Fibroblast of lung (primary cell): ENCODE data around the gene STAM. TPM values are rescaled to one million over a fixed set of nuclear protein-coding genes. Genes with fewer than 3 reads are reported as not detected.

Experiments
- DNase-seq, 2 donors: peaks; one replicate each; pipeline versions ENCODE4 v3.0.0 to v3.0.0-alpha.2; 2010; ENCODE audit warnings: low read depth in 2 of 2
- H2AFZ ChIP-seq: 2 replicates; pipeline ENCODE4 v1.5.1; 2012; ENCODE audit warnings: low read length, control low read depth, inconsistent platforms
- H3K27ac ChIP-seq: 2 replicates; pipeline ENCODE4 v1.5.1; 2011; ENCODE audit warnings: low read length, control low read depth; ENCODE audit not compliant: insufficient read depth
- H3K27me3 ChIP-seq: 2 replicates; pipeline ENCODE4 v1.5.1; 2011; ENCODE audit warnings: mild to moderate bottlenecking, low read length; ENCODE audit not compliant: control insufficient read depth, insufficient read depth
- H3K36me3 ChIP-seq: 2 replicates; pipeline ENCODE4 v1.5.1; 2011; ENCODE audit warnings: low read length; ENCODE audit not compliant: control insufficient read depth, insufficient read depth
- H3K4me1 ChIP-seq: 2 replicates; pipeline ENCODE4 v1.5.1; 2011; ENCODE audit warnings: low read length; ENCODE audit not compliant: control insufficient read depth, insufficient read depth; ENCODE audit errors: extremely low read depth
- H3K4me2 ChIP-seq: 2 replicates; pipeline ENCODE4 v1.5.1; 2011; ENCODE audit warnings: low read length, control low read depth; ENCODE audit not compliant: insufficient read depth; ENCODE audit errors: extremely low read depth
- H3K4me3 ChIP-seq, 4 experiments: fragments of 200-600 bp in 1 of 4; sonication (generic) in 1 of 4; replicated peaks in 1 of 4; 2 replicates each; pipeline ENCODE4 v1.5.1; 2011 to 2016; ENCODE audit warnings: low read length in 4 of 4, low read depth in 3 of 4, mild to moderate bottlenecking in 3 of 4, control low read depth in 2 of 4, inconsistent platforms in 1 of 4, mixed read lengths in 1 of 4; ENCODE audit not compliant: insufficient read depth in 1 of 4; ENCODE audit errors: control extremely low read depth in 1 of 4
- H3K79me2 ChIP-seq: 2 replicates; pipeline ENCODE4 v1.5.1; 2012; ENCODE audit warnings: mild to moderate bottlenecking, low read length, inconsistent platforms; ENCODE audit not compliant: control insufficient read depth, insufficient read depth
- H3K9ac ChIP-seq: 2 replicates; pipeline ENCODE4 v1.5.1; 2011; ENCODE audit warnings: mild to moderate bottlenecking, low read length, control low read depth; ENCODE audit not compliant: insufficient read depth
- H3K9me3 ChIP-seq: 2 replicates; pipeline ENCODE4 v1.5.1; 2012; ENCODE audit warnings: low read depth, low read length; ENCODE audit not compliant: control insufficient read depth, insufficient read depth
- H4K20me1 ChIP-seq: 2 replicates; pipeline ENCODE4 v1.5.1; 2011; ENCODE audit warnings: low read length; ENCODE audit not compliant: control insufficient read depth, insufficient read depth; ENCODE audit errors: extremely low read depth
- CTCF ChIP-seq, 2 donors: IDR thresholded peaks in 1 of 2; conservative IDR thresholded peaks in 1 of 2; 1 replicate in 1 of 2; 2 replicates in 1 of 2; pipeline ENCODE4 v1.5.1; 2011 to 2012; ENCODE audit warnings: low read length in 2 of 2, control low read depth in 1 of 2, inconsistent platforms in 1 of 2, low read depth in 1 of 2, mild to moderate bottlenecking in 1 of 2
- EZH2 ChIP-seq: IDR thresholded peaks from 2 replicates; pipeline ENCODE4 v1.5.1; 2012; ENCODE audit warnings: low read length, control low read depth, mild to moderate bottlenecking; ENCODE audit errors: missing control alignments
- polyA plus RNA-seq, 2 donors: library from polyadenylated mRNA; depleted of rRNA in 1 of 2; stranded (reverse) in 1 of 2; unstranded in 1 of 2; fragments of >200 nt; gene quantifications; 2 replicates each; pipeline ENCODE4 v1.2.1, GENCODE V29; 2011 to 2012; ENCODE audit warnings: missing spikeins in 1 of 2
- total RNA-seq: library from RNA; depleted of rRNA; stranded (reverse); fragments of >200 nt; gene quantifications from 2 replicates; pipeline ENCODE4 v1.2.1, GENCODE V29; 2014

The STAM gene
- total and polyA plus RNA-seq, 2 donors (not counting 1 experiment from before 2014, with no cell fraction given) = 27.9 to 48.7 TPM

- Histone ChIP-seq H3K27me3 (no peaks in the 10 kb centered on the region), H3K9me3 (no peaks in the 10 kb centered on the region), H3K4me1 (no peaks in the 10 kb centered on the region), H3K27ac (no peak overlapping the region), H3K36me3 (no peaks in the 10 kb centered on the region), H2AFZ (no peak overlapping the region), H3K79me2 (peaks cover 49% of the 10 kb centered on the region), H3K4me2 (no peak overlapping the region), H3K9ac (no peak overlapping the region), H4K20me1 (no peaks in the 10 kb centered on the region), H3K4me3 (no peak overlapping the region)
- DNase-seq = no peak
- TF ChIP-seq CTCF (conservative IDR thresholded peaks at IDR 0.05 in 1 of 2, IDR thresholded peaks at IDR 0.05 in 1 of 2; ENCODE audit: low read depth in 1 of 2, low read length in 2 of 2) (no peak), EZH2 (no peak)
These were observed 40.6 kb downstream of the STAM start for GRCh38 chr10:17684537-17684936.

GRCh38 chr10:17685233-17685840 lies 41.4 kb downstream of the STAM start:
- no peak overlapping the region for H3K4me3 ChIP-seq
- no peak overlapping the region for H3K4me2 ChIP-seq
- no peak overlapping the region for H3K27ac ChIP-seq
- H3K79me2 ChIP-seq = peaks cover 42% of the 10 kb centered on the region
- no peaks in the 10 kb centered on the region for H3K27me3 ChIP-seq
- H3K36me3 ChIP-seq = no peaks in the 10 kb centered on the region
- no peak for DNase-seq
- H3K9ac ChIP-seq = no peak overlapping the region
- H2AFZ ChIP-seq = no peak overlapping the region
- H3K9me3 ChIP-seq = no peaks in the 10 kb centered on the region
- TF ChIP-seq CTCF (conservative IDR thresholded peaks at IDR 0.05 in 1 of 2, IDR thresholded peaks at IDR 0.05 in 1 of 2; ENCODE audit: low read depth in 1 of 2, low read length in 2 of 2) (no peak), EZH2 (no peak)
- H3K4me1 ChIP-seq = no peaks in the 10 kb centered on the region
- H4K20me1 ChIP-seq = no peaks in the 10 kb centered on the region

- H3K79me2 ChIP-seq = peaks cover 28% of the 10 kb centered on the region
- no peaks in the 10 kb centered on the region for H4K20me1 ChIP-seq
- no peak overlapping the region for H3K9ac ChIP-seq
- DNase-seq = peak in 1 of 2 donors; percentile 19
- H2AFZ ChIP-seq = no peak overlapping the region
- H3K4me2 ChIP-seq = no peak overlapping the region
- no peaks in the 10 kb centered on the region for H3K27me3 ChIP-seq
- H3K36me3 ChIP-seq = no peaks in the 10 kb centered on the region
- TF ChIP-seq CTCF (conservative IDR thresholded peaks at IDR 0.05 in 1 of 2, IDR thresholded peaks at IDR 0.05 in 1 of 2; ENCODE audit: low read depth in 1 of 2, low read length in 2 of 2) (no peak), EZH2 (no peak)
- H3K27ac ChIP-seq = no peak overlapping the region
- H3K9me3 ChIP-seq = no peaks in the 10 kb centered on the region
- H3K4me3 ChIP-seq = no peak overlapping the region
- no peaks in the 10 kb centered on the region for H3K4me1 ChIP-seq
These were observed 43.3 kb downstream of the STAM start for GRCh38 chr10:17687117-17687831.
